ENCODE data around the gene ZNF784.

GRCh38 chr19:55647732-55648584, 23.6 kb upstream of the ZNF784 start, which contains the start of gene CCDC106:
- TF ChIP-seq MAFK (IDR thresholded peaks at IDR 0.05; ENCODE audit: partially characterized antibody) (no peak), ESRRA (IDR thresholded peaks at IDR 0.05; ENCODE audit: borderline replicate concordance, low read length) (no peak), SMC3 (IDR thresholded peaks at IDR 0.05) (no peak), CEBPB (IDR thresholded peaks at IDR 0.05) (no peak), KDM5A (IDR thresholded peaks at IDR 0.05) (no peak), POLR2A (IDR thresholded peaks at IDR 0.05; ENCODE audit: low read length) (no peak), CTCF (IDR thresholded peaks at IDR 0.05) (no peak), CHD2 (IDR thresholded peaks at IDR 0.05; ENCODE audit: low read length, partially characterized antibody) (no peak), SREBF2 (IDR thresholded peaks at IDR 0.05) (no peak), EHMT2 (IDR thresholded peaks at IDR 0.05; ENCODE audit: low read depth) (no peak)

Measured in A549 (cell line).